Activated naive CD8-positive, alpha-beta T cell treated with anti-CD3 and anti-CD28 coated beads for 36 hours (primary cell): ENCODE results near the gene FIBP. TPM values are rescaled to one million over a fixed set of nuclear protein-coding genes. Genes with fewer than 3 reads are reported as not detected.

ENCODE experiments used
- DNase-seq: peaks from one replicate; pipeline ENCODE4 v3.0.0; 2021
- H3K27ac Mint-ChIP-seq: one replicate; pipeline ENCODE4 v1.8.0; 2022; ENCODE audit warnings: mild to moderate bottlenecking, moderate library complexity, mixed read lengths
- H3K27me3 Mint-ChIP-seq: one replicate; pipeline ENCODE4 v1.8.0; 2022; ENCODE audit warnings: mild to moderate bottlenecking, mixed read lengths
- H3K36me3 Mint-ChIP-seq: one replicate; pipeline ENCODE4 v1.8.0; 2021; ENCODE audit warnings: mild to moderate bottlenecking, mixed read lengths
- H3K4me1 Mint-ChIP-seq: one replicate; pipeline ENCODE4 v1.8.0; 2021; ENCODE audit warnings: mixed read lengths
- H3K4me3 Mint-ChIP-seq: one replicate; pipeline ENCODE4 v1.8.0; 2022; ENCODE audit warnings: mild to moderate bottlenecking, moderate library complexity, mixed read lengths
- H3K9me3 Mint-ChIP-seq: one replicate; pipeline ENCODE4 v1.8.0; 2022; ENCODE audit warnings: mixed read lengths
- total RNA-seq, 2 experiments: library from RNA; stranded (reverse); gene quantifications; one replicate each; pipeline ENCODE4 v1.2.3, GENCODE V29; 2021

FIBP gene
- total RNA-seq, 2 experiments from 2014 or later, result 113 to 114 TPM

- peaks cover 24% of the 10 kb centered on the region for H3K36me3 Mint-ChIP-seq
- DNase-seq, result no peak
- no peaks in the 10 kb centered on the region for H3K9me3 Mint-ChIP-seq
- peaks cover 23% of the 10 kb centered on the region for H3K4me1 Mint-ChIP-seq
- no peaks in the 10 kb centered on the region for H3K27me3 Mint-ChIP-seq
- no peak overlapping the region for H3K4me3 Mint-ChIP-seq
- H3K27ac Mint-ChIP-seq, result peak overlapping the region; percentile 63
Measured at GRCh38 chr11:65863889-65864705, 24.2 kb downstream of the FIBP start.

- peaks cover 30% of the 10 kb centered on the region for H3K4me1 Mint-ChIP-seq
- H3K9me3 Mint-ChIP-seq, result no peaks in the 10 kb centered on the region
- H3K27me3 Mint-ChIP-seq, result no peaks in the 10 kb centered on the region
- H3K27ac Mint-ChIP-seq, result peak overlapping the region; percentile 36
- H3K4me3 Mint-ChIP-seq, result peak overlapping the region; percentile 41
- no peak for DNase-seq
- H3K36me3 Mint-ChIP-seq, result peaks cover 24% of the 10 kb centered on the region
Measured at GRCh38 chr11:65862941-65863888, 25.1 kb downstream of the FIBP start.

- no peak overlapping the region for H3K27ac Mint-ChIP-seq
- H3K36me3 Mint-ChIP-seq, result peaks cover 18% of the 10 kb centered on the region
- H3K4me3 Mint-ChIP-seq, result peak overlapping the region; percentile 95
- DNase-seq, result no peak
- H3K27me3 Mint-ChIP-seq, result no peaks in the 10 kb centered on the region
- no peaks in the 10 kb centered on the region for H3K9me3 Mint-ChIP-seq
- H3K4me1 Mint-ChIP-seq, result peaks cover 30% of the 10 kb centered on the region
Measured at GRCh38 chr11:65862191-65862735, 26.0 kb downstream of the FIBP start.

- H3K27me3 Mint-ChIP-seq, result no peaks in the 10 kb centered on the region
- no peak for DNase-seq
- H3K4me3 Mint-ChIP-seq, result peak overlapping the region; percentile 95
- H3K36me3 Mint-ChIP-seq, result peaks cover 19% of the 10 kb centered on the region
- peak overlapping the region; percentile 98 for H3K27ac Mint-ChIP-seq
- peaks cover 32% of the 10 kb centered on the region for H3K4me1 Mint-ChIP-seq
- H3K9me3 Mint-ChIP-seq, result no peaks in the 10 kb centered on the region
Measured at GRCh38 chr11:65861533-65862183, 26.6 kb downstream of the FIBP start.

- no peak for DNase-seq
Measured at GRCh38 chr11:65861165-65861505, 27.1 kb downstream of the FIBP start.

GRCh38 chr11:65860278-65861164, 27.8 kb downstream of the FIBP start, which contains the start of gene MUS81:
Gene MUS81, plus strand, starts transcription at chr11:65860433. Its CDS starts 321 bp downstream, at chr11:65860754.
- Mint-ChIP-seq H3K36me3 (peaks cover 30% of the 10 kb centered on the region), H3K27me3 (no peaks in the 10 kb centered on the region), H3K9me3 (no peaks in the 10 kb centered on the region), H3K4me3 (peak within 1 kb of the TSS; percentile 95), H3K27ac (peak within 1 kb of the TSS; percentile 98), H3K4me1 (peaks cover 44% of the 10 kb centered on the region)
- peak; percentile 96 for DNase-seq

More at GRCh38 chr11:65861165-65861505, 27.1 kb downstream of the FIBP start:
- peaks cover 24% of the 10 kb centered on the region for H3K36me3 Mint-ChIP-seq
- H3K4me3 Mint-ChIP-seq, result peak overlapping the region; percentile 95
- H3K4me1 Mint-ChIP-seq, result peaks cover 38% of the 10 kb centered on the region
- no peaks in the 10 kb centered on the region for H3K9me3 Mint-ChIP-seq
- H3K27ac Mint-ChIP-seq, result peak overlapping the region; percentile 98
- no peaks in the 10 kb centered on the region for H3K27me3 Mint-ChIP-seq

GRCh38 chr11:65859812-65860277, 28.4 kb downstream of the FIBP start:
- Mint-ChIP-seq H3K36me3 (peaks cover 29% of the 10 kb centered on the region), H3K4me1 (peaks cover 47% of the 10 kb centered on the region), H3K27ac (peak overlapping the region; percentile 98), H3K27me3 (no peaks in the 10 kb centered on the region), H3K9me3 (no peaks in the 10 kb centered on the region), H3K4me3 (peak overlapping the region; percentile 95)
- DNase-seq, result no peak

GRCh38 chr11:65859095-65859811, 29.0 kb downstream of the FIBP start:
- peaks cover 53% of the 10 kb centered on the region for H3K4me1 Mint-ChIP-seq
- peak; percentile 99 for DNase-seq
- peak overlapping the region; percentile 95 for H3K4me3 Mint-ChIP-seq
- no peaks in the 10 kb centered on the region for H3K27me3 Mint-ChIP-seq
- no peaks in the 10 kb centered on the region for H3K9me3 Mint-ChIP-seq
- peak overlapping the region; percentile 98 for H3K27ac Mint-ChIP-seq
- peaks cover 34% of the 10 kb centered on the region for H3K36me3 Mint-ChIP-seq

- Mint-ChIP-seq H3K4me3 (peak overlapping the region; percentile 95), H3K36me3 (peaks cover 40% of the 10 kb centered on the region), H3K27ac (peak overlapping the region; percentile 98)
Measured at GRCh38 chr11:65858681-65859087, 29.6 kb downstream of the FIBP start.

GRCh38 chr11:65857853-65858680, 30.2 kb downstream of the FIBP start, which contains the start of gene CFL1:
Gene CFL1, minus strand, starts transcription at chr11:65858180. Its CDS starts 81 bp downstream, at chr11:65858099.
- H3K4me3 Mint-ChIP-seq, result peak within 1 kb of the TSS; percentile 96
- peak within 1 kb of the TSS; percentile 98 for H3K27ac Mint-ChIP-seq
- DNase-seq, result peak; percentile 100
- no peaks in the 10 kb centered on the region for H3K27me3 Mint-ChIP-seq
- H3K4me1 Mint-ChIP-seq, result peaks cover 58% of the 10 kb centered on the region
- H3K9me3 Mint-ChIP-seq, result no peaks in the 10 kb centered on the region
- H3K36me3 Mint-ChIP-seq, result peaks cover 44% of the 10 kb centered on the region

More at GRCh38 chr11:65858681-65859087, 29.6 kb downstream of the FIBP start:
- H3K27me3 Mint-ChIP-seq, result no peaks in the 10 kb centered on the region
- DNase-seq, result no peak
- H3K4me1 Mint-ChIP-seq, result peaks cover 57% of the 10 kb centered on the region
- H3K9me3 Mint-ChIP-seq, result no peaks in the 10 kb centered on the region

GRCh38 chr11:65857500-65857852, 30.8 kb downstream of the FIBP start:
- peaks cover 53% of the 10 kb centered on the region for H3K4me1 Mint-ChIP-seq
- DNase-seq, result no peak
- H3K27me3 Mint-ChIP-seq, result no peaks in the 10 kb centered on the region
- H3K4me3 Mint-ChIP-seq, result peak overlapping the region; percentile 96
- H3K27ac Mint-ChIP-seq, result peak overlapping the region; percentile 88
- H3K9me3 Mint-ChIP-seq, result no peaks in the 10 kb centered on the region
- H3K36me3 Mint-ChIP-seq, result peaks cover 44% of the 10 kb centered on the region

GRCh38 chr11:65856689-65857499, 31.4 kb downstream of the FIBP start:
- peaks cover 51% of the 10 kb centered on the region for H3K4me1 Mint-ChIP-seq
- peaks cover 2% of the 10 kb centered on the region for H3K9me3 Mint-ChIP-seq
- H3K27me3 Mint-ChIP-seq, result no peaks in the 10 kb centered on the region
- H3K27ac Mint-ChIP-seq, result peak overlapping the region; percentile 88
- H3K4me3 Mint-ChIP-seq, result peak overlapping the region; percentile 96
- H3K36me3 Mint-ChIP-seq, result peaks cover 46% of the 10 kb centered on the region
- peak; percentile 87 for DNase-seq
